Esophagus squamous epithelium (tissue), 4 donors: ENCODE measurements around the gene PTPA.

Experiments used
- POLR2A ChIP-seq, 4 donors: fragments of 450-650 bp; IDR thresholded peaks; one replicate each; pipeline ENCODE4 v1.6.1; 2017; ENCODE audit warnings: antibody characterized with exemption in 4 of 4, mild to moderate bottlenecking in 4 of 4, moderate library complexity in 3 of 4
- TF ChIP-seq, protein P1 (sequence below), 6 experiments: fragments of 450-650 bp in 4 of 6; fragments of 200-600 bp in 2 of 6; sonication (generic) in 2 of 6; IDR thresholded peaks; one replicate each; pipeline ENCODE4 v1.5.1; 2016 to 2019; ENCODE audit warnings: antibody characterized with exemption in 6 of 6, mild to moderate bottlenecking in 4 of 6, moderate library complexity in 4 of 6

DNA sequence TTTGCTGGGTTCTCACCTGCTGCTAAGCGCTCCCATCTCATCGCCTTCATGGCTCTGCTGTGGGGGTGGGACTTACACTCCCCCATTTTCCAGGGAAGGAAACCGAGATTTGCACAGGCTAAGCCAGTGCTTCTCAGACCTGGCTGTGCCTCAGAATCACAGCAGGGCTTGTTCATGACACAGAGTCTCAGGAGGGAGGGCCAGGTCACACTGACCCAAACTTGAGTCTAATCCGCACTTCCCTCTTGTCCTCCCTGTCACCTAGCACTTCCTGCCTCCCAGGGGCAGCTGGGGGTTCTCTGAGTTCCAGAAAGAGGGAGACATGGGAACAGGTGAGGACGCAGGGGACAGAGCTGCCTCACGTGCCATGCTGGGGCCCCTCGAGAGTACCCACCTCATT lies 82.4 kb downstream of the PTPA start:
- no peak for TF ChIP-seq POLR2A (IDR thresholded peaks at IDR 0.05)
- TF ChIP-seq, protein P1, sequence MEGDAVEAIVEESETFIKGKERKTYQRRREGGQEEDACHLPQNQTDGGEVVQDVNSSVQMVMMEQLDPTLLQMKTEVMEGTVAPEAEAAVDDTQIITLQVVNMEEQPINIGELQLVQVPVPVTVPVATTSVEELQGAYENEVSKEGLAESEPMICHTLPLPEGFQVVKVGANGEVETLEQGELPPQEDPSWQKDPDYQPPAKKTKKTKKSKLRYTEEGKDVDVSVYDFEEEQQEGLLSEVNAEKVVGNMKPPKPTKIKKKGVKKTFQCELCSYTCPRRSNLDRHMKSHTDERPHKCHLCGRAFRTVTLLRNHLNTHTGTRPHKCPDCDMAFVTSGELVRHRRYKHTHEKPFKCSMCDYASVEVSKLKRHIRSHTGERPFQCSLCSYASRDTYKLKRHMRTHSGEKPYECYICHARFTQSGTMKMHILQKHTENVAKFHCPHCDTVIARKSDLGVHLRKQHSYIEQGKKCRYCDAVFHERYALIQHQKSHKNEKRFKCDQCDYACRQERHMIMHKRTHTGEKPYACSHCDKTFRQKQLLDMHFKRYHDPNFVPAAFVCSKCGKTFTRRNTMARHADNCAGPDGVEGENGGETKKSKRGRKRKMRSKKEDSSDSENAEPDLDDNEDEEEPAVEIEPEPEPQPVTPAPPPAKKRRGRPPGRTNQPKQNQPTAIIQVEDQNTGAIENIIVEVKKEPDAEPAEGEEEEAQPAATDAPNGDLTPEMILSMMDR (IDR thresholded peaks at IDR 0.05) = no peak
